Measurements from ENCODE around the gene CACNA2D4. TPM values are rescaled to one million over a fixed set of nuclear protein-coding genes. Genes with fewer than 3 reads are reported as not detected.

The CACNA2D4 gene
- polyA plus RNA-seq, 6 donors from 2014 or later = 0.46 to 3.6 (median 2.7) TPM

DNA sequence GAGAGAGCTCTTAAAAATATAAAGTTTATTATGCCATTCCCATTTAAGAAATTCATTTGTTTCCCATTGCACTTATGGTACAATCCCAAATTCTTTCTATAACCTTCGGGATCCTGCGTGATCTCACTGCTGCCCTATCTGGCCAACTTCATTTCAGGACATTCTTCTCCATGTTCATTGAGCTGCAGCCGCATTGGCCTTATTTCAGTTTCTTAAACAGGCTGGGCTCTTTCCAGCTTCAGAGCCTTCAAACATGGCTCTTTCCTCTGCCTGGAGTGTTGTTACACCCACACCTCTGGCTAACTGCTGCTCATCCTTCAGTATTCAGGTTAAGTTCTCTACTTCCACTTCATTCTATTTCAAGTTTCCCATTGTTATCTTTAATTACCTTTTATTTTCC, 156.6 kb downstream of the CACNA2D4 start:
- H3K27ac Mint-ChIP-seq = peak overlapping the region in 2 of 6 donors; percentile 41 to 45

GRCh38 chr12:1760566-1761382, 157.7 kb downstream of the CACNA2D4 start:
- no peak overlapping the region for H3K27ac Mint-ChIP-seq
- DNase-seq (no peak), ATAC-seq (ENCODE audit: low read depth in 2 of 2) (no peak)
- no peaks in the 10 kb centered on the region for H3K27me3 Mint-ChIP-seq
- no peak overlapping the region for H3K4me3 Mint-ChIP-seq
- peaks cover 7 to 30% of the 10 kb centered on the region in 2 donors for H3K36me3 Mint-ChIP-seq
- H3K4me1 Mint-ChIP-seq = no peaks in the 10 kb centered on the region
- peaks cover 0 to 2% (median 0%) of the 10 kb centered on the region in 7 donors for H3K9me3 Mint-ChIP-seq

More for the DNA sequence above, 156.6 kb downstream of the CACNA2D4 start:
- H3K9me3 Mint-ChIP-seq = peaks cover 0 to 2% (median 0%) of the 10 kb centered on the region in 7 donors
- ATAC-seq (ENCODE audit: low read depth in 2 of 2) = no peak
- peaks cover 1 to 24% of the 10 kb centered on the region in 2 donors for H3K36me3 Mint-ChIP-seq
- H3K4me3 Mint-ChIP-seq = no peak overlapping the region
- H3K4me1 Mint-ChIP-seq = no peaks in the 10 kb centered on the region
- DNase-seq = no peak
- no peaks in the 10 kb centered on the region for H3K27me3 Mint-ChIP-seq

DNA sequence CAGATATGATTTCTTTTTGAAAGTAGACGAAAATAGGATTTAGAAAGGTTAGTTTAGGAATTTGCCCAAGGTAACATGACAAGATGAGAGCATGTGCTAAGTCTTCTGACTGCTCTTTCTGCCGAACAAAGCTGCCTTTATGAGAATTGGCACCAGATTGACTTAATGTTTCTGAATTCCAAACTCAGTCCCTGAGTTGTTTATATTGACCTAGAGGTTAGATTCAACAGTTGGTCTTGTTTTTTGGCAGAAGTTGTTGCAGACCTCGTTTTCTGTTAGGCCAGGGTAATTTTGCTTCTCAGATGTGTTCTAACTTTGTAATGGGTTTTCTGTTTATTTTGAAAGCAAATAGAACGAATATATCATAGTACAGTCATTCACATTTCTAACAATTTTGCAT, 159.6 kb downstream of the CACNA2D4 start:
- ATAC-seq (ENCODE audit: low read depth in 2 of 2) (no peak), DNase-seq (no peak)
- Mint-ChIP-seq H3K4me1 (peaks cover 0 to 4% (median 0%) of the 10 kb centered on the region in 3 donors), H3K27ac (no peak overlapping the region), H3K36me3 (peaks cover 7 to 30% of the 10 kb centered on the region in 2 donors), H3K27me3 (no peaks in the 10 kb centered on the region), H3K9me3 (peaks cover 0 to 2% (median 0%) of the 10 kb centered on the region in 7 donors), H3K4me3 (no peak overlapping the region)

GRCh38 chr12:1758376-1758775, 160.1 kb downstream of the CACNA2D4 start:
- H3K36me3 Mint-ChIP-seq = peaks cover 7 to 30% of the 10 kb centered on the region in 2 donors

DNA sequence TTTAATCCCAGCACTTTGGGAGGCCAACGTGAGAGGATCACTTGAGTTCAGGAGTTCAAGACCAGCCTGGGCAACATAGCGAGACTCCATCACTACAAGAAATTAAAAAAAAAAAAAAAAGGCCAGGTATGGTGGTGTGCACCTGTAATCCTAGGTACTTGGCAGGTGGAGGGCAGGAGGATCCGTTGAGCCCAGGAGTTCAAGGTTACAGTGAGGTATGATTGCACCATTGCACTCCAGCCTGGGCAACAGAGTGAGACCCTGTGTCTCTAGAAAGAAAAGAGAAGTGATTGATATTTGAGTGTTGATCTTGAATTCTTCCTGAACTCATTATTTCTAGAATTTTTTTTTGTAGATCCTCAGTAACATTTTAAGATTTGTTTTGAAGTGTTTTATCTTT, 168.2 kb downstream of the CACNA2D4 start:
- Mint-ChIP-seq H3K27ac (peak overlapping the region in 1 of 6 donors; percentile 61), H3K4me1 (peaks cover 28 to 43% (median 39%) of the 10 kb centered on the region in 3 donors), H3K27me3 (no peaks in the 10 kb centered on the region), H3K4me3 (peak overlapping the region in 1 of 8 donors; percentile 77), H3K36me3 (peaks cover 15 to 20% of the 10 kb centered on the region in 2 donors), H3K9me3 (peaks cover 0 to 32% (median 20%) of the 10 kb centered on the region in 7 donors)
- no peak for ATAC-seq (ENCODE audit: low read depth in 2 of 2)
- DNase-seq = no peak

More at GRCh38 chr12:1758376-1758775, 160.1 kb downstream of the CACNA2D4 start:
- Mint-ChIP-seq H3K9me3 (peaks cover 0 to 2% (median 0%) of the 10 kb centered on the region in 7 donors), H3K4me3 (no peak overlapping the region), H3K27me3 (no peaks in the 10 kb centered on the region), H3K4me1 (peaks cover 0 to 4% (median 0%) of the 10 kb centered on the region in 3 donors), H3K27ac (no peak overlapping the region)
- ATAC-seq (ENCODE audit: low read depth in 2 of 2) = no peak
- no peak for DNase-seq

DNA sequence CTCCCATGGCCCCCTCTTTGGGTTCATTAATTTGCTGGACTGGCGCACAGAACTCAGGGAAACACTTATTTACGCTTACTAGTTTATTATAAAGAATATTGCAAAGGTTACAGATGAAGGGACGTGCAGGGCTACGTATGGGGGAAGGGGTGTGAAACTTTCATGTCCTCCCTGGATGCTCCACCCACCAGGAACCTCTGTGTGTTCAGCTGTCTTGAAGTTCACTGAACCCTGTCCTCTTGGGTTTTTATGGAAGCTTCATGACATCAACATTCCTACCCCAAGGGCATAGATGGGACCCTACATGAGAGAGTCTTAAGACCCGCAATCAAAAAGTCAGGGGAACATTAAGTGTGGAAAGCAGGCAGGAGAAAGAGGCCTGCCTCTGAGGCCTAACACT, 169.4 kb downstream of the CACNA2D4 start:
- H3K4me1 Mint-ChIP-seq = peaks cover 28 to 48% (median 41%) of the 10 kb centered on the region in 3 donors
- DNase-seq = no peak
- H3K36me3 Mint-ChIP-seq = peaks cover 15 to 20% of the 10 kb centered on the region in 2 donors
- ATAC-seq (ENCODE audit: low read depth in 2 of 2) = no peak
- H3K27me3 Mint-ChIP-seq = no peaks in the 10 kb centered on the region
- H3K27ac Mint-ChIP-seq = peak overlapping the region in 2 of 6 donors; percentile 67 to 82
- H3K4me3 Mint-ChIP-seq = peak overlapping the region in 2 of 8 donors; percentile 20 to 70
- H3K9me3 Mint-ChIP-seq = peaks cover 0 to 32% (median 20%) of the 10 kb centered on the region in 7 donors

GRCh38 chr12:1747609-1748008, 170.8 kb downstream of the CACNA2D4 start:
- Mint-ChIP-seq H3K9me3 (peaks cover 0 to 32% (median 20%) of the 10 kb centered on the region in 7 donors), H3K27ac (no peak overlapping the region), H3K27me3 (no peaks in the 10 kb centered on the region), H3K4me1 (peaks cover 24 to 49% (median 41%) of the 10 kb centered on the region in 3 donors), H3K4me3 (no peak overlapping the region), H3K36me3 (peaks cover 15 to 20% of the 10 kb centered on the region in 2 donors)
- ATAC-seq (ENCODE audit: low read depth in 2 of 2) (no peak), DNase-seq (no peak)

DNA sequence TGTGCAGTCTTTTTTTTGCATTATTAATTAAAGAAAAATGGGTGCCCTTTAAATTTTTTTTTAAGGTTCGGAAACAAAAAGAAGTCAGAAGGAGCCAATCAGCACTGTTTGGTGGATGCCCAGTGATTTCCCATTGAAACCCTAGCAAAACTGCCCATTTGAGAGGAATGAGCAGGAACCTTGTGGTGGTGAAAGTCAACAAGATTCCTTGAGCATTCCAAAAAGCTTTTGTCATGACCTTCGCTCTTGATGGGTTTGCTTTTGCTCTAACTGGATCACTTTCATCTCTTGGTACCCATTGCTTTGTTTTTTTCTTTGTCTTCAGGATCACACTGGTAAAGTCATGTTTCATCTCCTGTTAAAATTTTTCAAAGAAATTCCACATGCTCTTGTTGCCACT, 173.5 kb downstream of the CACNA2D4 start:
- ATAC-seq (ENCODE audit: low read depth in 2 of 2) (no peak), DNase-seq (no peak)
- H3K9me3 Mint-ChIP-seq = peaks cover 0 to 32% (median 20%) of the 10 kb centered on the region in 7 donors
- H3K27ac Mint-ChIP-seq = no peak overlapping the region
- H3K4me3 Mint-ChIP-seq = peak overlapping the region in 1 of 8 donors; percentile 57
- H3K36me3 Mint-ChIP-seq = peaks cover 15 to 20% of the 10 kb centered on the region in 2 donors
- peaks cover 43 to 59% (median 56%) of the 10 kb centered on the region in 3 donors for H3K4me1 Mint-ChIP-seq
- no peaks in the 10 kb centered on the region for H3K27me3 Mint-ChIP-seq

Other genes with a start within 250 kb of the CACNA2D4 start
- gene ADIPOR2, start 227.6 kb downstream of the CACNA2D4 start, polyA plus RNA-seq (ENCODE audit: low read depth in 6 of 6) = 1 to 10 TPM; 2.4 to 4.2 (median 3.7) TPM
- not detected for gene LRTM2, start 98.1 kb downstream of the CACNA2D4 start, polyA plus RNA-seq (ENCODE audit: low read depth in 6 of 6)
- gene DCP1B, start 85.8 kb upstream of the CACNA2D4 start, polyA plus RNA-seq (ENCODE audit: low read depth in 6 of 6) = 10 to 100 TPM in 5 of 6 donors, 1 to 10 TPM in 1; 8.5 to 18.6 (median 15.8) TPM
- under 1 TPM in 5 of 6 donors, not detected in 1; 0.03 to 0.09 (median 0.06) TPM for gene CACNA1C, start 134.3 kb upstream of the CACNA2D4 start, polyA plus RNA-seq (ENCODE audit: low read depth in 6 of 6)